Measurements from ENCODE around the gene BAIAP2L1.

- TF ChIP-seq CTCF (IDR thresholded peaks at IDR 0.05) = no peak
- no peak for TF ChIP-seq POLR2A (IDR thresholded peaks at IDR 0.05)
Measured at GRCh38 chr7:98418271-98418635, 17.4 kb upstream of the BAIAP2L1 start.
